SU-DHL-6 (cell line): Measurements from ENCODE around the gene NHLRC2.

Source experiments
- EZH2phosphoT487 ChIP-seq: fragments of 200-600 bp; sonication (generic), shearing (Covaris generic); conservative IDR thresholded peaks from 2 replicates; pipeline ENCODE4 v1.6.1; 2018; ENCODE audit warnings: mild to moderate bottlenecking, antibody characterized with exemption, low read length, moderate library complexity, mixed read lengths
- TF ChIP-seq, protein P1 (sequence below): fragments of 200-600 bp; sonication (generic); IDR thresholded peaks from one replicate; pipeline ENCODE4 v1.5.1; 2017; ENCODE audit warnings: antibody characterized with exemption, mild to moderate bottlenecking, low read length, moderate library complexity; ENCODE audit not compliant: insufficient read depth, poor library complexity, severe bottlenecking

DNA sequence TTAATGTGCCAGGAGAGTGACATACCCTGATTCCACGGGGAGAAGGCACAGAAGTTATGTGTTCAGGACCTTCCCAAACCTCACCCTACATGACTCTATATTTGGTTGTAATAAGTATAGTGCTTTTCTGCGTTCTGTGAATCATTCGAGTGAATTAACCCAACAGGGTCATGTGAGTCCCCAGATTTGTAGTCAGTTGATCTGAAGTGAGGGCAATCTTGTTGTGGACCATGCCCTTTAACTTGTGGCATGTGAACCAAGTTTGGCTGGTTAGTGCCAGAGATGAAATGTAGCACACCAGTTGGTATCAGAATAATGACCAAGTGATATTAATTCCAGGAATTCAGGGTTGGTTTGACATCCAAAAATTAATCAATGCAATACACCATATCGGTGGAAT, 70.2 kb downstream of the NHLRC2 start:
- TF ChIP-seq, protein P1, sequence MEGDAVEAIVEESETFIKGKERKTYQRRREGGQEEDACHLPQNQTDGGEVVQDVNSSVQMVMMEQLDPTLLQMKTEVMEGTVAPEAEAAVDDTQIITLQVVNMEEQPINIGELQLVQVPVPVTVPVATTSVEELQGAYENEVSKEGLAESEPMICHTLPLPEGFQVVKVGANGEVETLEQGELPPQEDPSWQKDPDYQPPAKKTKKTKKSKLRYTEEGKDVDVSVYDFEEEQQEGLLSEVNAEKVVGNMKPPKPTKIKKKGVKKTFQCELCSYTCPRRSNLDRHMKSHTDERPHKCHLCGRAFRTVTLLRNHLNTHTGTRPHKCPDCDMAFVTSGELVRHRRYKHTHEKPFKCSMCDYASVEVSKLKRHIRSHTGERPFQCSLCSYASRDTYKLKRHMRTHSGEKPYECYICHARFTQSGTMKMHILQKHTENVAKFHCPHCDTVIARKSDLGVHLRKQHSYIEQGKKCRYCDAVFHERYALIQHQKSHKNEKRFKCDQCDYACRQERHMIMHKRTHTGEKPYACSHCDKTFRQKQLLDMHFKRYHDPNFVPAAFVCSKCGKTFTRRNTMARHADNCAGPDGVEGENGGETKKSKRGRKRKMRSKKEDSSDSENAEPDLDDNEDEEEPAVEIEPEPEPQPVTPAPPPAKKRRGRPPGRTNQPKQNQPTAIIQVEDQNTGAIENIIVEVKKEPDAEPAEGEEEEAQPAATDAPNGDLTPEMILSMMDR, result no peak
- no peak for TF ChIP-seq EZH2phosphoT487
